Cardiac muscle cell (in vitro differentiated cells and primary cell): ENCODE results near the gene AVPR1B. TPM values are rescaled to one million over a fixed set of nuclear protein-coding genes. Genes with fewer than 3 reads are reported as not detected.

Experiments used
- DNase-seq, 2 donors: peaks; one replicate each; pipeline versions ENCODE4 v3.0.0 to v3.0.0-alpha.2; 2010 to 2017; ENCODE audit warnings: low read depth in 1 of 2, low spot score in 1 of 2
- H3K27ac ChIP-seq: fragments of 200-600 bp; sonication (generic); 2 replicates; pipeline ENCODE4 v1.5.1; 2016
- H3K27me3 ChIP-seq: fragments of 200-600 bp; sonication (generic); 2 replicates; pipeline ENCODE4 v1.6.0; 2016; ENCODE audit warnings: control low read depth
- H3K36me3 ChIP-seq: fragments of 200-600 bp; sonication (generic); 2 replicates; pipeline ENCODE4 v1.5.1; 2016; ENCODE audit warnings: control low read depth
- H3K4me1 ChIP-seq: fragments of 200-600 bp; sonication (generic); 2 replicates; pipeline ENCODE4 v1.8.1; 2017; ENCODE audit warnings: low read depth, mild to moderate bottlenecking, mixed run types
- H3K4me3 ChIP-seq: fragments of 200-600 bp; sonication (generic); 2 replicates; pipeline ENCODE4 v1.5.1; 2016; ENCODE audit warnings: mild to moderate bottlenecking
- H3K9me3 ChIP-seq: fragments of 200-600 bp; sonication (generic); 2 replicates; pipeline ENCODE4 v1.5.1; 2017; ENCODE audit warnings: low read depth, mild to moderate bottlenecking, control low read depth
- CTCF ChIP-seq: IDR thresholded peaks from 2 replicates; pipeline ENCODE4 v1.5.1; 2012; ENCODE audit warnings: low read depth, mild to moderate bottlenecking, low read length
- polyA plus RNA-seq: library from polyadenylated mRNA; unstranded; fragments of >200 nt; fragmentation: Nextera tagmentation; extraction: Ambion mirVana; gene quantifications from 2 replicates; pipeline ENCODE4 v1.2.1, GENCODE V29; 2016
- total RNA-seq: library from RNA; depleted of rRNA; stranded (reverse); fragments of >200 nt; gene quantifications from 2 replicates; pipeline ENCODE4 v1.2.3, GENCODE V29; 2016

Gene AVPR1B
- total and polyA plus RNA-seq, 2 experiments from 2014 or later, result 0.10 to 2.3 TPM

- no peak for TF ChIP-seq CTCF
- H3K9me3 ChIP-seq, result no peaks in the 10 kb centered on the region
- peaks cover 6% of the 10 kb centered on the region for H3K4me1 ChIP-seq
- no peaks in the 10 kb centered on the region for H3K36me3 ChIP-seq
- no peak for DNase-seq
- peaks cover 22% of the 10 kb centered on the region for H3K27me3 ChIP-seq
- no peak overlapping the region for H3K27ac ChIP-seq
- H3K4me3 ChIP-seq, result peak overlapping the region; percentile 30
Observed at GRCh38 chr1:206116873-206117150, 376 bp downstream of the AVPR1B start.

GRCh38 chr1:206116191-206116872 lies 856 bp downstream of the AVPR1B start:
- TF ChIP-seq CTCF, result no peak
- H3K27ac ChIP-seq, result no peak overlapping the region
- no peaks in the 10 kb centered on the region for H3K36me3 ChIP-seq
- H3K27me3 ChIP-seq, result peaks cover 22% of the 10 kb centered on the region
- H3K4me1 ChIP-seq, result peaks cover 6% of the 10 kb centered on the region
- DNase-seq, result no peak
- no peak overlapping the region for H3K4me3 ChIP-seq
- no peaks in the 10 kb centered on the region for H3K9me3 ChIP-seq

- peaks cover 22% of the 10 kb centered on the region for H3K27me3 ChIP-seq
- no peak overlapping the region for H3K4me3 ChIP-seq
- no peaks in the 10 kb centered on the region for H3K9me3 ChIP-seq
- peaks cover 6% of the 10 kb centered on the region for H3K4me1 ChIP-seq
- no peaks in the 10 kb centered on the region for H3K36me3 ChIP-seq
- no peak for DNase-seq
- TF ChIP-seq CTCF, result no peak
- no peak overlapping the region for H3K27ac ChIP-seq
Observed at GRCh38 chr1:206115791-206116190, 1.4 kb downstream of the AVPR1B start.

- no peaks in the 10 kb centered on the region for H3K36me3 ChIP-seq
- peaks cover 22% of the 10 kb centered on the region for H3K27me3 ChIP-seq
- H3K9me3 ChIP-seq, result no peaks in the 10 kb centered on the region
- DNase-seq, result peak in 1 of 2 donors; percentile 35
- no peak for TF ChIP-seq CTCF
- peaks cover 6% of the 10 kb centered on the region for H3K4me1 ChIP-seq
- no peak overlapping the region for H3K27ac ChIP-seq
- no peak overlapping the region for H3K4me3 ChIP-seq
Observed at GRCh38 chr1:206114692-206115640, 2.2 kb downstream of the AVPR1B start.

- Histone ChIP-seq H3K36me3 (no peaks in the 10 kb centered on the region), H3K4me1 (peaks cover 6% of the 10 kb centered on the region), H3K9me3 (no peaks in the 10 kb centered on the region), H3K27me3 (peaks cover 17% of the 10 kb centered on the region), H3K4me3 (no peak overlapping the region), H3K27ac (no peak overlapping the region)
- TF ChIP-seq CTCF, result no peak
- DNase-seq, result no peak
Observed at GRCh38 chr1:206112600-206113301, 4.4 kb downstream of the AVPR1B start.
